ENCODE data around the gene MTUS2.

DNA sequence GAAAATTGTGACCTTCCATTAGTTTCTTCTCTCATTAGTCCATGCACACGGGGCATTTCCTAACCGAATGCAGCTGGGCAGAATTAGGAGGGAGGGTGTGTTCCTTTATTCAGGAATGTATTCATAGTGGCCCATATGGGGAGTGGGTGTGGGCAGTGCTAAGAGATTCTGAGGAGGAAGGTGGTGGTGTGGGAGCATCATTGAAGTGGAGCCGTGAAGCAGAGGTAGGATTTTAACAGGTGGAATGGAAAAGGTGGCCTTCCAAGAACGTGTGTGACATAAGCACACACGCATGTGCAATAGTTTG lies 134.2 kb downstream of the MTUS2 start:
- TF ChIP-seq, protein P1, sequence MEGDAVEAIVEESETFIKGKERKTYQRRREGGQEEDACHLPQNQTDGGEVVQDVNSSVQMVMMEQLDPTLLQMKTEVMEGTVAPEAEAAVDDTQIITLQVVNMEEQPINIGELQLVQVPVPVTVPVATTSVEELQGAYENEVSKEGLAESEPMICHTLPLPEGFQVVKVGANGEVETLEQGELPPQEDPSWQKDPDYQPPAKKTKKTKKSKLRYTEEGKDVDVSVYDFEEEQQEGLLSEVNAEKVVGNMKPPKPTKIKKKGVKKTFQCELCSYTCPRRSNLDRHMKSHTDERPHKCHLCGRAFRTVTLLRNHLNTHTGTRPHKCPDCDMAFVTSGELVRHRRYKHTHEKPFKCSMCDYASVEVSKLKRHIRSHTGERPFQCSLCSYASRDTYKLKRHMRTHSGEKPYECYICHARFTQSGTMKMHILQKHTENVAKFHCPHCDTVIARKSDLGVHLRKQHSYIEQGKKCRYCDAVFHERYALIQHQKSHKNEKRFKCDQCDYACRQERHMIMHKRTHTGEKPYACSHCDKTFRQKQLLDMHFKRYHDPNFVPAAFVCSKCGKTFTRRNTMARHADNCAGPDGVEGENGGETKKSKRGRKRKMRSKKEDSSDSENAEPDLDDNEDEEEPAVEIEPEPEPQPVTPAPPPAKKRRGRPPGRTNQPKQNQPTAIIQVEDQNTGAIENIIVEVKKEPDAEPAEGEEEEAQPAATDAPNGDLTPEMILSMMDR (conservative IDR thresholded peaks at IDR 0.05 in 1 of 2, IDR thresholded peaks at IDR 0.05 in 1 of 2; ENCODE audit: extremely low read depth in 1 of 2, insufficient read depth in 1 of 2, low read depth in 1 of 2, low read length in 2 of 2) = no peak
- TF ChIP-seq EZH2 (IDR thresholded peaks at IDR 0.05; ENCODE audit: borderline replicate concordance, low read length) = no peak

Data from mammary epithelial cell (primary cell).